WI38 (cell line): ENCODE measurements around the gene EIF2B5.
A peak's percentile ranks its signal among the peaks of the same experiment; 100 is the strongest.

Source experiments
- H3K4me3 ChIP-seq: 2 replicates; pipeline ENCODE4 v1.5.1; 2011; ENCODE audit warnings: low read depth, mild to moderate bottlenecking, control low read depth, low read length
- CTCF ChIP-seq: IDR thresholded peaks from 2 replicates; pipeline ENCODE4 v1.5.1; 2012; ENCODE audit warnings: low read depth, mild to moderate bottlenecking, control low read depth, low read length

EIF2B5 gene

GRCh38 chr3:184174284-184174645 lies 39.1 kb downstream of the EIF2B5 start:
- no peak overlapping the region for H3K4me3 ChIP-seq
- TF ChIP-seq CTCF, result no peak

DNA sequence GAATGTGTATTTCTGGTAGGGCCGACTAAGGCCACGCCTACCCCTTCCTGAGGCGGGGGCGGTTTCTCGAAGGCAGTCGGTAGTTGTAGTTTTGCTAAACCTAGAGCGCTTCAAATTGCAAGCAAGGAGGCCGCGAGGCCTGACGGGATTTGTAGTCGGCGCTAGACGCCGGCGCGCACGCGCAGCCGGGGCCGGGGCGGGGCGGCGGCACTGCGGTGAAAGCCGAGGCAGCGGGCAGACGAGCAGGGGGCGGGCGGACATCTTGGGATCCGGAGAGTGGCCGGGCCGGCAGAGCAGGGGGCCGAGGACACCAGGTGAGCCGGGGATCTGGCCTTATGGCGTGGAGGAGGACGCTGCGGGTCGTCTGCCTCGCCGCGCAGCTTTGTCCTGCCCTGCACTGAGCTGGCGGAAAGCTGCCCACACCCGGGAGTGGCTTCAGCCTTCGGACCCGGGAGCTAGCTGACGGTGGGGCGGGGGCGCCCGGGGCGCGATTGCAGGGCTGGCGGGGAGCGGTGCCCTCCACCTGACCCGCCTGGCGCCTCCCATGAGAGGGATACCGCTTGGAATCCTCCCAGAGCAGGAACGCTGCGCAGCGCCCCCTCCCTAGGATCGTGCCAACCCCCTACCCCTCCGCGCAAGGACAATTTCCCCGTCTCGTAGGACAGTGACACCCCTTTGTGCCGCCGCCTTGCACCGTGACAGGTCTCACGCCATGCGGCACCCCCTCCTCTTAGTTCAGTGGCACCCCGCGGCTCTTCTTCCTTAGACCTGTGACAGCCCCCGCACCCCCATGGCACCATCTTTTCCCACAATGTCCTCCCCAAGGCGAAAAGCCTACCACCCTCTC lies 39.7 kb downstream of the EIF2B5 start, which contains the start of gene AP2M1:
Gene AP2M1 (plus strand): TSS at position 210 of the 847 bp plus-strand sequence. CDS start 2,139 bp downstream, outside the sequence.
- peak within 1 kb of the TSS; percentile 98 for H3K4me3 ChIP-seq
- TF ChIP-seq CTCF, result no peak

DNA sequence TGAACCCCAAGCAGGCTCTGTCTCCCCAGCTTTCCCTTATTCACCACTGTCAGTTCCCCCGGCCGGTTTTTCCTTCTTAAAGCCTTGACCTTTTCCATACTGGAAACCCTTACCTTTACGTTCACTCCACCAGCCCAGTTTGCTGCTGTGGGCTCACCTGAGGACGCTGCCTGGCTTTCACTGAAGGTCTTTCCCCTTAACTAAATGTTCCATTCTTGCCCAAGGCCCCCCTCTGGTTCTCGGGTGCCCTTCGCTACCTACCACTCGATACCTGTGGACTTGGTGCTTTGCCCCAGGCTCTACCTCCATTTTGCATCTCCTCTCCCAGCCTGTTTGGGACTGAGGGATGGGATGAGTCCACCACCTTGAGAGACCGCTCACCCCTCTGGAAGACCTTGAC lies 40.3 kb downstream of the EIF2B5 start:
- H3K4me3 ChIP-seq, result peak overlapping the region; percentile 98

GRCh38 chr3:184175981-184176376 lies 40.8 kb downstream of the EIF2B5 start:
- TF ChIP-seq CTCF, result no peak
- peak overlapping the region; percentile 98 for H3K4me3 ChIP-seq

More for the DNA sequence above, 40.3 kb downstream of the EIF2B5 start:
- TF ChIP-seq CTCF, result no peak

- TF ChIP-seq CTCF, result 0 out of 2 replicates have a peak, but pooled peaks have one; percentile 4
- H3K4me3 ChIP-seq, result peak overlapping the region; percentile 98
Measured at GRCh38 chr3:184176377-184177330, 41.5 kb downstream of the EIF2B5 start.

GRCh38 chr3:184177331-184177731 lies 42.2 kb downstream of the EIF2B5 start:
- no peak for TF ChIP-seq CTCF
- H3K4me3 ChIP-seq, result peak overlapping the region; percentile 98
